HepG2 (cell line): ENCODE measurements around the gene AANAT. TPM values are rescaled to one million over a fixed set of nuclear protein-coding genes. Genes with fewer than 3 reads are reported as not detected.

Source experiments
- AGO2 ChIP-seq: fragments of 200-400 bp; formaldehyde crosslinking; optimal IDR thresholded peaks from 2 replicates; pipeline ENCODE3; 2017; ENCODE audit warnings: mild to moderate bottlenecking, low read depth, low read length, moderate library complexity
- ATF3 ChIP-seq: sonication (generic); formaldehyde crosslinking; IDR thresholded peaks from 2 replicates; pipeline ENCODE4 v1.4.0; 2020; ENCODE audit warnings: missing genetic modification reagents
- BCL6 ChIP-seq: IDR thresholded peaks from 2 replicates; pipeline ENCODE4 v1.6.1; 2016; ENCODE audit warnings: missing genetic modification reagents, missing compliant biosample characterization
- CC2D1A ChIP-seq: sonication (generic); formaldehyde crosslinking; IDR thresholded peaks from 2 replicates; pipeline ENCODE4 v1.8.1; 2023; ENCODE audit warnings: mild to moderate bottlenecking, missing genetic modification reagents
- EED ChIP-seq: sonication (generic); formaldehyde crosslinking; IDR thresholded peaks from 2 replicates; pipeline ENCODE4 v1.5.0; 2020; ENCODE audit warnings: mild to moderate bottlenecking, missing genetic modification reagents
- HNRNPL ChIP-seq: fragments of 200-400 bp; formaldehyde crosslinking; IDR thresholded peaks from 2 replicates; pipeline ENCODE4 v1.6.1; 2017; ENCODE audit warnings: mild to moderate bottlenecking, low read depth, low read length
- KDM5B ChIP-seq: sonication (generic); formaldehyde crosslinking; IDR thresholded peaks from 2 replicates; pipeline ENCODE4 v1.4.0; 2020; ENCODE audit warnings: missing genetic modification reagents, mild to moderate bottlenecking, borderline replicate concordance
- MEIS2 ChIP-seq: sonication (generic); formaldehyde crosslinking; IDR thresholded peaks from 2 replicates; pipeline ENCODE4 v1.9.0; 2021; ENCODE audit warnings: mild to moderate bottlenecking, missing genetic modification reagents
- SP5 ChIP-seq: IDR thresholded peaks from 2 replicates; pipeline ENCODE4 v1.6.1; 2016; ENCODE audit warnings: low read depth, borderline replicate concordance
- TBL1XR1 ChIP-seq: fragments of 150-350 bp; IDR thresholded peaks from 2 replicates; pipeline ENCODE4 v1.6.1; 2014; ENCODE audit warnings: borderline replicate concordance, low read length; ENCODE audit not compliant: partially characterized antibody
- TFAP4 ChIP-seq: sonication (generic); IDR thresholded peaks from 2 replicates; pipeline ENCODE4 v1.6.1; 2016; ENCODE audit warnings: low read depth, borderline replicate concordance
- TMF1 ChIP-seq: sonication (generic); formaldehyde crosslinking; IDR thresholded peaks from 2 replicates; pipeline ENCODE4 v1.8.1; 2022; ENCODE audit warnings: low read depth, missing genetic modification reagents
- ZNF101 ChIP-seq: sonication (generic); formaldehyde crosslinking; IDR thresholded peaks from 2 replicates; pipeline ENCODE4 v1.4.0; 2020; ENCODE audit warnings: mild to moderate bottlenecking, low read depth, missing genetic modification reagents, borderline replicate concordance
- ZNF343 ChIP-seq: sonication (generic); formaldehyde crosslinking; IDR thresholded peaks from 2 replicates; pipeline ENCODE4 v1.4.0; 2020; ENCODE audit warnings: mild to moderate bottlenecking, missing genetic modification reagents
- polyA plus RNA-seq, 8 experiments: library from polyadenylated mRNA; depleted of rRNA in 3 of 8; stranded (reverse) in 7 of 8; unstranded in 1 of 8; fragments of >200 nt; fragmentation: Illumina TruSeq in 4 of 8; extraction: Trizol in 4 of 8; gene quantifications; 2 replicates each; pipeline versions ENCODE4 v1.2.1 to v1.2.3, GENCODE V29; 2011 to 2016; ENCODE audit warnings: low read depth in 4 of 8, missing spikeins in 1 of 8, mixed read lengths in 1 of 8; ENCODE audit not compliant: insufficient read depth in 1 of 8
- total RNA-seq, 5 experiments: library from RNA; depleted of rRNA; stranded (reverse); fragments of >200 nt; fragmentation: Illumina TruSeq; extraction: Trizol; gene quantifications; 2 replicates each; pipeline ENCODE4 v1.2.3, GENCODE V29; 2016; ENCODE audit warnings: low read depth in 1 of 5
- TF ChIP-seq, protein P1 (sequence below): sonication (generic); formaldehyde crosslinking; IDR thresholded peaks from 2 replicates; pipeline ENCODE4 v1.8.0; 2022; ENCODE audit warnings: mild to moderate bottlenecking, missing genetic modification reagents; ENCODE audit not compliant: insufficient replicate concordance
- TF ChIP-seq, protein P2 (sequence below): sonication (generic); formaldehyde crosslinking; IDR thresholded peaks from 2 replicates; pipeline ENCODE4 v1.9.0; 2021; ENCODE audit warnings: missing genetic modification reagents, borderline replicate concordance
- TF ChIP-seq, protein P3 (sequence below): sonication (generic); formaldehyde crosslinking; IDR thresholded peaks from 2 replicates; pipeline ENCODE4 v1.5.0; 2020; ENCODE audit warnings: mild to moderate bottlenecking, missing genetic modification reagents
- TF ChIP-seq, protein P4 (sequence below): sonication (generic); formaldehyde crosslinking; IDR thresholded peaks from 2 replicates; pipeline ENCODE4 v1.4.0; 2020; ENCODE audit warnings: low read depth, mild to moderate bottlenecking, missing genetic modification reagents

AANAT gene
- total and polyA plus RNA-seq, 2 of the 13 experiments (the other 11 are each of a cell fraction or from before 2014, with no cell fraction given), result 0.07 TPM; not detected in 1

- TF ChIP-seq TFAP4, result no peak
- no peak for TF ChIP-seq ZNF101
- TF ChIP-seq TMF1 (CRISPR knock-in tag), result no peak
- TF ChIP-seq, protein P1, sequence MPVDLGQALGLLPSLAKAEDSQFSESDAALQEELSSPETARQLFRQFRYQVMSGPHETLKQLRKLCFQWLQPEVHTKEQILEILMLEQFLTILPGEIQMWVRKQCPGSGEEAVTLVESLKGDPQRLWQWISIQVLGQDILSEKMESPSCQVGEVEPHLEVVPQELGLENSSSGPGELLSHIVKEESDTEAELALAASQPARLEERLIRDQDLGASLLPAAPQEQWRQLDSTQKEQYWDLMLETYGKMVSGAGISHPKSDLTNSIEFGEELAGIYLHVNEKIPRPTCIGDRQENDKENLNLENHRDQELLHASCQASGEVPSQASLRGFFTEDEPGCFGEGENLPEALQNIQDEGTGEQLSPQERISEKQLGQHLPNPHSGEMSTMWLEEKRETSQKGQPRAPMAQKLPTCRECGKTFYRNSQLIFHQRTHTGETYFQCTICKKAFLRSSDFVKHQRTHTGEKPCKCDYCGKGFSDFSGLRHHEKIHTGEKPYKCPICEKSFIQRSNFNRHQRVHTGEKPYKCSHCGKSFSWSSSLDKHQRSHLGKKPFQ, result no peak
- TF ChIP-seq EED (CRISPR knock-in tag), result no peak
- TF ChIP-seq, protein P2, sequence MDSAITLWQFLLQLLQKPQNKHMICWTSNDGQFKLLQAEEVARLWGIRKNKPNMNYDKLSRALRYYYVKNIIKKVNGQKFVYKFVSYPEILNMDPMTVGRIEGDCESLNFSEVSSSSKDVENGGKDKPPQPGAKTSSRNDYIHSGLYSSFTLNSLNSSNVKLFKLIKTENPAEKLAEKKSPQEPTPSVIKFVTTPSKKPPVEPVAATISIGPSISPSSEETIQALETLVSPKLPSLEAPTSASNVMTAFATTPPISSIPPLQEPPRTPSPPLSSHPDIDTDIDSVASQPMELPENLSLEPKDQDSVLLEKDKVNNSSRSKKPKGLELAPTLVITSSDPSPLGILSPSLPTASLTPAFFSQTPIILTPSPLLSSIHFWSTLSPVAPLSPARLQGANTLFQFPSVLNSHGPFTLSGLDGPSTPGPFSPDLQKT (CRISPR knock-in tag), result no peak
- peak; percentile 80; the same call in 1 of the 2 replicates for TF ChIP-seq HNRNPL
- TF ChIP-seq SP5 (CRISPR knock-in tag), result no peak
- no peak for TF ChIP-seq BCL6
- TF ChIP-seq AGO2, result peak; percentile 63
- TF ChIP-seq MEIS2 (CRISPR knock-in tag), result no peak
- TF ChIP-seq, protein P3, sequence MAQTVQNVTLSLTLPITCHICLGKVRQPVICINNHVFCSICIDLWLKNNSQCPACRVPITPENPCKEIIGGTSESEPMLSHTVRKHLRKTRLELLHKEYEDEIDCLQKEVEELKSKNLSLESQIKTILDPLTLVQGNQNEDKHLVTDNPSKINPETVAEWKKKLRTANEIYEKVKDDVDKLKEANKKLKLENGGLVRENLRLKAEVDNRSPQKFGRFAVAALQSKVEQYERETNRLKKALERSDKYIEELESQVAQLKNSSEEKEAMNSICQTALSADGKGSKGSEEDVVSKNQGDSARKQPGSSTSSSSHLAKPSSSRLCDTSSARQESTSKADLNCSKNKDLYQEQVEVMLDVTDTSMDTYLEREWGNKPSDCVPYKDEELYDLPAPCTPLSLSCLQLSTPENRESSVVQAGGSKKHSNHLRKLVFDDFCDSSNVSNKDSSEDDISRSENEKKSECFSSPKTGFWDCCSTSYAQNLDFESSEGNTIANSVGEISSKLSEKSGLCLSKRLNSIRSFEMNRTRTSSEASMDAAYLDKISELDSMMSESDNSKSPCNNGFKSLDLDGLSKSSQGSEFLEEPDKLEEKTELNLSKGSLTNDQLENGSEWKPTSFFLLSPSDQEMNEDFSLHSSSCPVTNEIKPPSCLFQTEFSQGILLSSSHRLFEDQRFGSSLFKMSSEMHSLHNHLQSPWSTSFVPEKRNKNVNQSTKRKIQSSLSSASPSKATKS (CRISPR knock-in tag), result no peak
- TF ChIP-seq, protein P4, sequence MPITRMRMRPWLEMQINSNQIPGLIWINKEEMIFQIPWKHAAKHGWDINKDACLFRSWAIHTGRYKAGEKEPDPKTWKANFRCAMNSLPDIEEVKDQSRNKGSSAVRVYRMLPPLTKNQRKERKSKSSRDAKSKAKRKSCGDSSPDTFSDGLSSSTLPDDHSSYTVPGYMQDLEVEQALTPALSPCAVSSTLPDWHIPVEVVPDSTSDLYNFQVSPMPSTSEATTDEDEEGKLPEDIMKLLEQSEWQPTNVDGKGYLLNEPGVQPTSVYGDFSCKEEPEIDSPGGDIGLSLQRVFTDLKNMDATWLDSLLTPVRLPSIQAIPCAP (CRISPR knock-in tag), result no peak
- TF ChIP-seq CC2D1A (CRISPR knock-in tag), result no peak
- 0 out of 2 replicates have a peak, but pooled peaks have one; percentile 45 for TF ChIP-seq ZNF343
- no peak for TF ChIP-seq TBL1XR1
- TF ChIP-seq KDM5B (CRISPR knock-in tag), result 0 out of 2 replicates have a peak, but pooled peaks have one; percentile 27
- no peak for TF ChIP-seq ATF3 (CRISPR knock-in tag)
Measured at GRCh38 chr17:76491271-76492122, 24.1 kb downstream of the AANAT start (continued).
